Fibroblast of skin of right quadriceps (primary cell): ENCODE results near the gene TFCP2.
"Not testable (repeated sequence)": the region's sequence is repeated elsewhere in the genome, so short reads cannot be mapped to it uniquely, and the experiment has no call there.

Source experiments
- DNase-seq: peaks from one replicate; pipeline ENCODE4 v3.0.0-alpha.2; 2013

The TFCP2 gene, protein sequence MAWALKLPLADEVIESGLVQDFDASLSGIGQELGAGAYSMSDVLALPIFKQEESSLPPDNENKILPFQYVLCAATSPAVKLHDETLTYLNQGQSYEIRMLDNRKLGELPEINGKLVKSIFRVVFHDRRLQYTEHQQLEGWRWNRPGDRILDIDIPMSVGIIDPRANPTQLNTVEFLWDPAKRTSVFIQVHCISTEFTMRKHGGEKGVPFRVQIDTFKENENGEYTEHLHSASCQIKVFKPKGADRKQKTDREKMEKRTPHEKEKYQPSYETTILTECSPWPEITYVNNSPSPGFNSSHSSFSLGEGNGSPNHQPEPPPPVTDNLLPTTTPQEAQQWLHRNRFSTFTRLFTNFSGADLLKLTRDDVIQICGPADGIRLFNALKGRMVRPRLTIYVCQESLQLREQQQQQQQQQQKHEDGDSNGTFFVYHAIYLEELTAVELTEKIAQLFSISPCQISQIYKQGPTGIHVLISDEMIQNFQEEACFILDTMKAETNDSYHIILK

DNA sequence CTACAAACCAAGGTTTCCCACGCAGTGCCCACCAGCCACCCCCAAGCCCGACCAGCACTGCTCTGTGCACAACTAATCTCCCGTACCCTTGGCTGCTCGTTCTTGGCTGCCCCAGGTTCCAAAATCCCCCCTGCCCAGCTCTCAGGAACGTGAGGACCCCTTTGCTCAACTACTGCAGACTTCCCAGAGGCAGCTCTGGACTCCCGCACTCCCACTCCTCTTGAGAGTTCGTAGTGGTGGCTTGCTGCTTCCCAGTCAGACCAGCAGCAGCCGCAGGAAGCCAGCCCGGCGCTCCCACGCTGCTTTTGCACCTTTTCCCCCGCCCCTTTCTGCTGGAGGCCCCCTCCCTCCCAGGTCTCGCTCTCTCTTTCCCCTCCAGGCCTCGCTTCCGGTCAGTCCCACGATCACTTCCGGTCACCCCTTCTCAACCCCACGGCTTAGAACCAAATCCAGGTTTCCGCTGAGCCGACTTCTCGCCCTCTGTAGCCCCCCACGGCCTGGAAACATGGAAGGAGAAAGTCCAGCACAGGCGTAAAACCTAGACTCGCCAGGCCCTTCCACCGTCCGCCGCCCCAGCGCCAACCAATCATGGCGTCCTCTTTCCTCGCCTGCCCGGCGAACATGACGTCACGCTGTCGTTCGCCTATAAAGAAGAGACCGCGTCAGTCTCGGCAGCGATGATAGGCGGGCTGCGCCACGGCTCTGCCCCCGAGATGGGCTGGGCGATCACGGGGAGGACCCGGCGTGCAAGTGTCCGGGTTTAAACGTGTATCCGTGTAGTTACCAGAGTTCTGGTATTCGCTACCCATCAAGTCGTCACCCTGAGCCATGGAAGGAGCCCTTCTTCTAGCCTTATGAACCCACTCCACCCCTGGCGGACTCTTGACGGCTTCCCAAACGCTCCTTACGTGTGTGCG, at the start of gene TFCP2:
Gene TFCP2, minus strand, starts transcription at position 621 of the 917 bp plus-strand sequence. CDS start 713 bp downstream, outside the sequence.
- peak; percentile 96 for DNase-seq

DNA sequence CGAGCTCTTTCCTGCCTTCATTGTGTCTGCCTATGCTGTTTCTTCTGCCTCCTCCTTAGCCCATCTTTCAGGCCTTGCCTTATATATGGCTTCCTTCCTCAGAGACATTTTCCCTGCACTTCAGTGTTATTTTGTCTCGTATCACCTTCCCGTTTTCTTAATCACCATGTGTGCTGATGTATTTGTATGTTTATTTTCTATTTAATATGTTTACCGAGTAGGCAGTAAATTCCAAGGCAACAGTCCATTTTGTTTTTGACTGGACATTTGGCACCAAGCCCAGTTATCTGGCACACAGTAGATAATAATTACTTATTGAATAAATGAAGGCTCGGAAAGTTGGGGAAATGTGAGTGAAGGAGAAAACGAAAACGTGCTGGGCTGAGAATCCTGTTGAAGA, 49.5 kb upstream of the TFCP2 start:
- no peak for DNase-seq

DNA sequence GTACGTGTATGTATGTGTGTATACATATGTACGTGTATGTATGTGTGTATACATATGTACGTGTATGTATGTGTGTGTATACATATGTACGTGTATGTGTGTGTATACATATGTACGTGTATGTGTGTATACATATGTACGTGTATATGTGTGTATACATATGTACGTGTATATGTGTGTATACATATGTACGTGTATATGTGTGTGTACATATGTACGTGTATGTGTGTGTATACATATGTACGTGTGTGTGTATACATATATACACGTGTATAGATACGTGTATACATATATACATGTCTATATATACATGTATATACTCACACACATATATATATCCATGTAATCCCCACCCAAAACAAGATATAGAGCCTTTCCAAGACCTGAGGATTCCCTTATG, 46.9 kb upstream of the TFCP2 start:
- not testable (repeated sequence) for DNase-seq

DNA sequence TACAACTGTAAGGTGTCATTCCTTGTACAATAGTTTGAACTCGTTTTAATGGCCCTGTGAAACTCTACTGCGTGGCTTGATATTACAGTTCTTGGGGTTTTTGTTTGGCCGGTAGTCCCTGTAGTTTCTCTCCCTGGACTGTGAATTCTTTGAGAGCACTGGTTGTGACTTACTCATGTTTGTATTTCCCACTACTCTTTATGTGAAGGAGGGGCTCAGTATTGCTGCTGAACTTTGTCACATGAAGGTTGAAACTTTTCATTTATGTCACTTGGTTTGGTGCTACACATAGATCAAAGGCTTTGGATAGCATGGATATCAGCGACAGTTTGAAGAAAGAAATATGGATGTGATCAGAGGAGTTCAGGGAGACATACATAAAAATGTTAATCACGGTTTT, 46.4 kb upstream of the TFCP2 start:
- DNase-seq, result no peak

DNA sequence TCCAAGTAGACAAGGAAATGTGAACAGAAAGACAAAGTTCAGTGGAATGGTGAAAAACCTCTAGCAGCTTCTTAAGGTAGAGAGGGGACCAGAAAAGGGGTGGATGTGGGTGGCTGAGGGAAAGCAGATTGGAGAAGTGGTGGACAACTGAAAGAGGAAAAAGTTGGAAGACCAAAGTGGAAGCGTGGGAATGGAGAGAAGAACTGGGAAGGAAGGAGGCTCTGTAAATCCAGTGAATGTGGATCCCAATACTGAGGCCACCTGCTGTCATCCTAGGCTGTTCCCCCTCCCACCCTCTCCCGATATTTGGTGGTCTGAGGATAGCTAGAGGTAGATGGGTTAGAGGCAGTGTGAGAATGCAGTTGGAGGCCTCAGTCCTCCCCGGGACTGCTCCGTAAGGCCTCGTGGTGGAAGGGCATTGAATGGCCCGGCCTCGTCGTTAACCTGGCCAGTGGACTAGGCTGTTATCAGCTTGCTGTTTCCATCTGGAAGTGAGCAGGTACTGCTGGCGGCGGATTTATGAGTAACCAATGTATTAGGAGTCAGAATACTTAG, 45.7 kb upstream of the TFCP2 start:
- no peak for DNase-seq

DNA sequence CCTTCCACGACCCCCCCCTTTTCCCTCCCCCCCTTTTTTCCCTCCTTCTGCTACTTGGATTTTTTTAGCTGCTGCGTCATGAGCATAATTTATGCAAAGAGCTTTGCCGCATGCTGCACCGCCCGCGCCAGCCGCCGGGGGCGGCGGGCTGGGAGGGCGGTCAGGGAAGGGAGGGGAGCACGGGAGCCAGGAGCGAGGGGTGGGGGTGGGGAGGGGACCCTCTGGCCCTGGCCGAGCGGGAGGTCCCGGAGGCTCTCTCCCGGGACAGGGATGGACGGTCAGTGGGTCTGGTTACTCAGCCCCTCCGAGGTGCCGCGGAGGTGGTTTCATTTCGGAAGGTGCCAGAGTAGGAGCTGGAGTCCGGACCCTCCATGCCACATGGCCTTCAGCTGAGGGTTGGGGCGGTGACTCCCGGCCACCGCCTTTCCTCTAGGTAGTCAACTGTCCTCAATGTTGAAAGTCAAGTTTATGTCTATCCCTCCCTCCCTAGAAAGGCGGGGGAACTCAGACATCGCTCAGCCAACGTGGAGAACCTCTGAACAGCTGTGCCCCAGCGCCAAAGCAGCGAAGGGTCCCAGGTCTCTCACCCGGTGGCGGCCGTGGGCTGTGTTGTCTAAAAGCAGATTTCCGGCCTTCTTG, 45.2 kb upstream of the TFCP2 start, which contains the start of gene POU6F1:
Gene POU6F1, minus strand, starts transcription at position 95 of the 639 bp plus-strand sequence. CDS start 11,226 bp downstream, outside the sequence.
- DNase-seq, result peak; percentile 87

DNA sequence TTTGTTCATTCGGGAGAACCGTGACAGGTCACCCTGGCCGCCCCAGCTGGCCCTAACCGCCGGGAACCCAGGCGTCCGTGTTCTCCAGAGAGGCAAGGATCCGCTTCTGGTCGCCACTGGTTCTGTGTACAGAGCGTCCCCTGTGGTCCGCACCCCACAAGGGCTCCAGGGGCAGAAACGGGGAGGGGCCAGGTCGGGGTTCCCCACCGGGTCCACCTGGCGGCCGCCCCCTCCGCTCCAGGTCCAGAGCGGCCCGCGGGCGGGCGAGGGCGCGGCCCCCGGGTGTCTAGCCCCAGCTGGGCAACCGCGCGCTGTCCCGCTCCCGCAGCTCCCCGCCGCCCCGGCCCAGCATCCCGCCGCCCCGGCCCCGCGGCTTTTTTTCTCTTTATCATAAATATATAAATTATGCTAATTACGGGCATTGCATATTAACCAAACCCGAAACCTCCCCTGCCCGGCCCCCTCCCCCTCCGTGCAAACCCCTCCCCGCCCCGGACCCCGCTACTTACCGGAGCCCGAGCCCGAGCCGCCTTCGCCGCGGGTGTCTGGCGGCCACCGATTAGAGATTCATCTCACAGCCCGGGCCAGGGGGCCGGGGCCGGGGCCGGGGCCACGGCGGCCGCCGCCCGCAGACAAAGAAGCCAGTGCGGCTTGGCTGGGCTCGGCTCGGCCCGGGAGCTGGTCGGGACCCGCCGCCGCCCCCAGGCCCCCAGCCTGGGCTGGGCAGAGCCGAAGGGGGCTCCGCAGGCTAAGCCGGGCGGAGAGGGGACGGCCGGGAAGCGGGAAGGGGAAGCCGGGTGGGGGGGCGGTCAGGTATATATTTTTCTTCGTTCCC, 44.4 kb upstream of the TFCP2 start:
- peak; percentile 15 for DNase-seq

DNA sequence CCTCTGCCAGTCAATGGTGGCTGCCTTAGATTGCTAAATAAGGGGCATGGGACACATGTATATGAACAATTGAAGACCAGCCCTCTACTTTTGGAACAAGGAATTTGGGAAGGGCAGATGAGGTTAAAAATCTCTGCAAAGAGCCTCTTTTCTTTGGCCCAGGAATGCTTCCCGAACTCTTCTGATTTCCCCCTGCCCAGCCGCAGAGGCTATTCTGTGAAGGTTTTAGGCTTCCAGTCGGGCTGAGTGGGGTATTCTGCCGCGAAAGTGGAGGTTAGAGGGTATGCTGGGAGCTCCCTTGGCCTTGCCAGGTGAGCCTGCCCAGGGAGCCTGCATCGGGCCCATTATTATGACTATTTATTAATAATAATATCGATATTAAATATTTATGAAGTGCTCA, 43.7 kb upstream of the TFCP2 start:
- DNase-seq, result no peak

DNA sequence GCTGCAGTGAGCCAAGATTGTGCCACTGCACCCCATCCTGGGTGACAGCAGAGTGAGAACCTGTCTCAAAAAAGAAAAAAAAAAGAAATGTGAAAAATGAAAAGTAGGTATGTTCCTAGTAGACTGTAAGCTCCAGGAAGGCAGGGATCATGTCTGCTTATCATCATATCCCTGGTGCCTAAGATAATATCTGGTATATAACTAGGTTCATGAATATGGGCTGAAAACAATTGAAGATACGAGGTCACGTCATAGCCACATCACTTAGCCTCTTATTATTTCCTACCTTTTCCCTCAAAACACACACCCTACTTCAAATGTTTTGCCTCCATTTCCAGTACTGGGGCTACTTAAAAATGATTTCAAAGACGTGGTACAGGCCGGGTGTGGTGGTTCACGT, 42.0 kb upstream of the TFCP2 start:
- no peak for DNase-seq

DNA sequence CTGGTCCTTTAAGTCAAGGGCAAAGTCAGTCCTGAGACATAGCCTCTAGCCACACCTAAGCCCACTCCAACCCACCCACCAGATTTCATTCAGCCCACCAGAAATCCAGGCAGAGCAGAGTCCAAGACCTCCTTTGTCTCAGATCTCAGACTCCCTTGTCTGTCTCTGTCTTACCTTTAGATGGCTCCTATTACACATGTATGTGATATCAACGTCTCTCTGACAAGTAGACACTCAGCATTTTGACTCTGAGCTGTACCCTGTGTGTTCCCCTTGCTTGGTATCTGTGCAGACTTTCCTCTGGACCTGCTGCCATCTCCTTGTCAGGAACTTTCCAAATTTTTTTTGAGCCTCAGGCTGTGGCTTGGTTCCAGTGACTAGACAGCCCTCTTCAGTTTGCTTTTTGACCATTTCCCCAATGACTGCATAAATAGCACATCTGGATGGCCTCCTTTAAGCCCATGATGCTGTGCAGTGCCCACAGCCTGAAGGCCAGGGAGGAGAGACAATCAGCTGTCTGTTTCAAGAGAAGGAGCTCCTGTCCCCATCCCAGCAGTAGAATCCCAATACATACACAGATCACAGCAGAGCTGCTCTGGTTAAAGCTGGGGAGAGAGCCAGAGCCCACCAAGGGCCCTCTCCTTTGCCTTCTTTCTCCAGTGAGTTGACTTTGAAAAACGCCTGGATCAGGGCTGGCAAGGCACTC, 37.9 kb upstream of the TFCP2 start:
- DNase-seq, result no peak

DNA sequence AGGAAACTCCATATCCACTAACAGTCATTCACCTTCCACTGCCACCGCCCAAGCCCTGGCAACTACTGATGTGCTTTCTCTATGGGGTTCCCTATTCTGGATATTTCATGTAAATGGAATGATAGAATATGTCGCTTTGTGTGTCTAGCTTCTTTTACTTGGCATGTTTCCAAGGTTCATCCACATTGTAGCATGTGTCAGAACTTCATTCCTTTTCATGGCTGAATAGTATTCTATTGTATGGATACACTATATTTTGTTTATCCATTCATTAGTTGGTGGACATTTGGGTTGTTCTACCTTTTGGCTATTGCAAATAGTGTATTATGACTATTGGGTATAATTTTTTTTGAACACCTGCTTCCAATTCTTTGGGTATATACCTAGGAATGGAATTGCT, 36.3 kb upstream of the TFCP2 start:
- DNase-seq, result no peak

DNA sequence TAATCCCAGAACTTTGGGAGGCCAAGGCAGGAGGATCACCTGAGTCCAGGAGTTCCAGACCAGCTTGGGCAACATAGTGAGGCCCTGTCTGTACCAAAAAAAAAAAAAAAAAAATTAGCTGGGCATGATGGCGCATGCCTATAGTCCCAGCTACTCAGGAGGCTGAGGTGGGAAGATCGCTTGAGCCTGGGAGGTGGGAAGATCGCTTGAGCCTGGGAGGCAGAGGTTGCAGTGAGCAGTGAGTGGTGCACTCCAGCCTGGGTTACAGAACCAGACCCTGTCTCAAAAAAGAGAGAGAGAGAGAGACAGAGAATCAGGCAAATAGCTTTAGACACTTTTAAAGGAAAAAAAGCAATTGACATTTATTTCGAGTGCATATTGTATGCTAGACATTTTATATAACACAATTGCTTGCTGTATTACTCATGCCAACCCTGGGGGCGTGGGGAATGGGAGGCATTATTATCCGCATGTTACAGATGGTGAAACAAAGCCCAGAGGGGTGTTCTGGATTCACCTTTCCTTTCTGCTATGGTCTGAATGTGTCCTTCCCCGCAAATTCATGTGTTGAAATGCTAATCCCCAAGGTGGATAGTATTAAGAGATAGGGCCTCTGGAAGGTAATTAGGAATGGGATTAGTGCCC, 35.2 kb upstream of the TFCP2 start:
- no peak for DNase-seq

DNA sequence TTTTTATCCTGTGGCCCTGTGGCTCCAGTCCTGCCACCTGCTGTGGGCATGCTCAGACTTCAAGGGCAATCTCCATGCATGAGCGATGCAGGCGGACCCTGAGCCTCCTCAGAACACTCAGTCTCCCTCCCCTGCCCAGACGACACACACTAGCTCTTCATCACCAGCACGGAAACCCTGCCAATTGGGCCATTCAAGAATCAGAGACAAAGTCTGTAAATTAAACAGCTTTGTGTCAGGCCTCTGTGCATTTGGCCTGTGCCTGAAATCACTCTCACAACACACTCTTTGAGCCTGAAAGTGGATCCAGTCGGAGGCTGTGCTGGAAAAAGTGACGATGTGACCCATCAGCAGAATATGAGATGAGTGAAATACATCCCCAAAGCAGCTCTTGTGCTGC, 32.4 kb upstream of the TFCP2 start:
- no peak for DNase-seq

DNA sequence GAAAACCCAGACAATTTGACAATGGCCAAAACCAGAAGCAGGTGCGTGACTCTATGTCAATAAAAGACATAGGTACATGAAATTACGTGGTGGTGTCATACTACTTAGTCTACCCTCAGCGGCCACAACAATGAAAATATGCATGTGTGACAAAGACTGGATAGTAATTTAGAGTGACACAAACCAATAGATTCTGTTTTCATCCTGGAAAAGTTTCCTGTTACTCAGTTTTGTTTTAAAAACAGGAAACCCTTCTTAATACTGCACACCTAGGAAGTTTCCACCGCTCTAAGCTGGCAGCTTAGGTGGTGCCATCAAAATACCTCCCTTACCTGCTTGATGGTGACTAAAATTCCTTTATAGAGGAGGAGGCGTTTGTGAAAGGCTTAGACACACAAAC, 29.8 kb upstream of the TFCP2 start:
- no peak for DNase-seq

DNA sequence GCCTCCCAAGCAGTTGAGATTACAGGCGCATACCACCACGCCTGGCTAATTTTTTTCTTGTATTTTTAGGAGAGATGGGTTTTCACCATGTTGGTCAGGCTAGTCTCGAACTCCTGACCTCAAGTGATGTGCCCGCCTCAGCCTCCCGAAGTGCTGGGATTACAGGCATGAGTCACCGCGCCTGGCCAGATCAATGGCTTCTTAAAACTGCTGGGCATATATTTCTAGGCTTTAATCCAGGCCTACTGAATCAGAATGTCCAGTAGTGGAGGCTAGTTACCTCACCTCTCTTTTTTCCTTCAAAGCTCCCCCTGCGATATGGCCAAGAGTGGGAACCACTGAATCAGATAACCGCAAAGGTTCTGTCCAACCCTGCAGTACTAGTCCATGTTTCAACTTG, 27.9 kb upstream of the TFCP2 start:
- no peak for DNase-seq

DNA sequence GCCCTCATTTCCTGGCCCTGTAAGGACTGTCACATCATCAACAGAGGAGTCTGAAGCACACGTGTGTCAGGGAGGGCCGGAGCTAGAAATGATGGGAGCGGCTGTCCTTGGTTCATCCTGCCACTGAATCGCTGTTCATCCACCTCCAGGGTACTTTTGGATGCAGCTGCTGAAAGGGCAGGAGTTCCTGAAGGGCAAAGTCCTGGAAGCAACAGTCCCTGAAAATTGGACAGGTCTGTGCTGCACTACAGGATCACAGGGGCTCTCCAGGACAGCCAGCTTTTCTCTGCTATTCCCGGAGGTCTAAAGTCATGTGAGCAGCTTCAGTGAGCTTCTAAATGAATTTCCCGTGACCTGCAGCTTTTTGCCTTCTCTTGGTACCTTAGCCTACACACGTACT, 27.2 kb upstream of the TFCP2 start:
- no peak for DNase-seq

DNA sequence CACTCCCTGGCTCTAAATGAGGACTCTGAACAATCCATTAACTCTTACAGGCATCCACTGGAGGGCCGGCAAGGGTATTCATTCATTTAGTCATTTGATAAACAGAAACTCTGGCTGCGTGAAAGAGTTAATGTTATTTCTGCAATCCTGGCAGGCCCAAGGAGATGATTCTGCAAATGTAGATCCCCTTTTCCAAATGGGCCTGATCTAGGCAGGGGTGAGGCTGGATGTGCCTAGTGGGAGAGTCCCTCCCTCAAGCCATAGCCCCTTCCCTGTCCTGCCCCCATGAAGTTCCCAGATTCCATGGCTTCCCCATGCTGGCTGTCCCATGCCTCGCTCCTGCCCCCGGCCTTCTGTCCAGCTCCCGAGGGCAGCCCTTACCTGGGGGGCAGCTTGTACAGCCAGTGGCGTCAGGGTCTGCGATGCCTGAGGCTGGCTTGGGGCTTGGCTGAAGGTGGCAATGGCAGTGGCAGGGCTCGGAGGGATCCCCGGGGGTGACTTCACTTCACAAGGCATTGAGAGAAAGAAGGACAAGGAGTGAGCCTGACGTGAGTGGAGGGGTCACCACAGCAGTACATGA, 26.5 kb upstream of the TFCP2 start:
- DNase-seq, result no peak

DNA sequence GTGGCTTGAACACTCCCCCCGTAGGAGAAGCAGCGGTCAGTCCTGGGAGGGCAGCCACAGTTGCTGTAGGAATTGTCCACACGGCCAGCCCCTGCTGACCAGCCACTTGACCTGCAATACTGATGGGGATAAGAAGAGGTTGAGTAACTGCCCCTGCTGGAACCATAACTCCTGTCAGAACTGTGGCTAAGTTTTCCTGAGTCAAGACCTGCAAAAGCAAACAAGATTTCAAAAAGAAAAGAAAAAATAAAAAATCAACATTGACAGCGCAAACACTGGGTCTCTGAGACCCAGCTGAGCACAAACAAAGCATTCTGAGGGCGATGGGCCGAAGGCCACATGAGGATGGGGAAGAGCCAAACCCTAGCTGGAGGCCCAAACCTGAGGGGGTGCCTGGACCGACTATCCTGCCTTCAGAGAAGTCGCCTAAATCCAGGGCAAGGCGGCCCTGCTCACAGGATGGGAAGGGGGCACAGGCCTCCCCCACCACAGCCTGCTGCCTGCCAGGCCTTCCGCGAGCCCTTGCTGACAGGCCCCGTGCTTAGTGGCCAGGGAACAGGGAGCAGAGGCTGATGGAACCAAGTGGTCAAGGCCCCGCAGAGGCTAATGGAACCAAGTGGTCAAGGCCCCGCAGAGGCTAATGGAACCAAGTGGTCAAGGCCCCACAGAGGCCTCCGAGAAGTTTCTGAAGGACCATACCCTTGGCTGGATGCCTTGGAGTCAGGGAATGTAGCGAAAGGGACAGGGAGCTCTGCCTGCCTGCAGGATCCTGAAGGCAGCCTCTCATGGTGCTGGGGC, 25.8 kb upstream of the TFCP2 start:
- DNase-seq, result no peak
